ENCODE results near the gene KRT13.

The KRT13 gene

DNA sequence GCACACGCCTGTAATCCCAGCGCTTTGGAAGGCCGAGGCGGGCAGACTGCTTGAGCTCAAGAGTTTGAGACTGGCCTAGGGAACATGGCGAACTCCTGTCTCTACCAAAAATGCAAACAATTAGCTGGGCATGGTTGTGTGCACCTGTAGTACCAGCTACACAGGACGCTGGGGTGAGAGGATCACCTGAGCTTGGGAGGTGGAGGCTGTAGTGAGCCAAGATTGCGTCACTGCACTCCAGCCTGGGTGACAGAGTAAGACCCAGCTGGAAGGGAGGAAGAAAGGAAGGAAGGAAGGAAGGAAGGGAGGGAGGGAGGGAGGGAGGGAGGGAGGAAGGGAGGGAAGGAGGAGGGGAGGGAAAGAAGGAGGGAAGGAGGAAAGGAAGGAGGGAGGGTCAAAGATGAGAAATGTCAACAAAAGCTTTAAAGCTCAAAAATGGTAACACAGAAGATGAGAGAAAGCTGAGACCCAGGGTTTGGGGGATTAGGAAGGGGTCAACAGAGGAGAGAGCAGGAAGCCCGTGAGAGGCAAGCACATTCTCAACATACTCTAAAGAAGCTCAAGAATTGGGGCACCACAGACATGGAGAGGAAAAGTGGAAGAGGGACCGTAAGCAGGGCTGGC, 27.6 kb upstream of the KRT13 start:
- DNase-seq (ENCODE audit: low read depth): no peak
- TF ChIP-seq, protein P1, sequence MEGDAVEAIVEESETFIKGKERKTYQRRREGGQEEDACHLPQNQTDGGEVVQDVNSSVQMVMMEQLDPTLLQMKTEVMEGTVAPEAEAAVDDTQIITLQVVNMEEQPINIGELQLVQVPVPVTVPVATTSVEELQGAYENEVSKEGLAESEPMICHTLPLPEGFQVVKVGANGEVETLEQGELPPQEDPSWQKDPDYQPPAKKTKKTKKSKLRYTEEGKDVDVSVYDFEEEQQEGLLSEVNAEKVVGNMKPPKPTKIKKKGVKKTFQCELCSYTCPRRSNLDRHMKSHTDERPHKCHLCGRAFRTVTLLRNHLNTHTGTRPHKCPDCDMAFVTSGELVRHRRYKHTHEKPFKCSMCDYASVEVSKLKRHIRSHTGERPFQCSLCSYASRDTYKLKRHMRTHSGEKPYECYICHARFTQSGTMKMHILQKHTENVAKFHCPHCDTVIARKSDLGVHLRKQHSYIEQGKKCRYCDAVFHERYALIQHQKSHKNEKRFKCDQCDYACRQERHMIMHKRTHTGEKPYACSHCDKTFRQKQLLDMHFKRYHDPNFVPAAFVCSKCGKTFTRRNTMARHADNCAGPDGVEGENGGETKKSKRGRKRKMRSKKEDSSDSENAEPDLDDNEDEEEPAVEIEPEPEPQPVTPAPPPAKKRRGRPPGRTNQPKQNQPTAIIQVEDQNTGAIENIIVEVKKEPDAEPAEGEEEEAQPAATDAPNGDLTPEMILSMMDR (IDR thresholded peaks at IDR 0.05; ENCODE audit: control insufficient read depth, extremely low read depth, insufficient read depth): no peak

GRCh38 chr17:41531993-41532392, 26.6 kb upstream of the KRT13 start:
- DNase-seq (ENCODE audit: low read depth): no peak
- TF ChIP-seq, protein P1 (IDR thresholded peaks at IDR 0.05; ENCODE audit: control insufficient read depth, extremely low read depth, insufficient read depth): no peak

More for the DNA sequence above, 27.6 kb upstream of the KRT13 start:
- H3K4me3 ChIP-seq (ENCODE audit: low read depth, low read length): no peak overlapping the region

GRCh38 chr17:41530062-41531048, 24.9 kb upstream of the KRT13 start:
- no peak overlapping the region for H3K4me3 ChIP-seq (ENCODE audit: low read depth, low read length)
- TF ChIP-seq, protein P1 (IDR thresholded peaks at IDR 0.05; ENCODE audit: control insufficient read depth, extremely low read depth, insufficient read depth): no peak
- no peak for DNase-seq (ENCODE audit: low read depth)

More at GRCh38 chr17:41531993-41532392, 26.6 kb upstream of the KRT13 start:
- no peak overlapping the region for H3K4me3 ChIP-seq (ENCODE audit: low read depth, low read length)

DNA sequence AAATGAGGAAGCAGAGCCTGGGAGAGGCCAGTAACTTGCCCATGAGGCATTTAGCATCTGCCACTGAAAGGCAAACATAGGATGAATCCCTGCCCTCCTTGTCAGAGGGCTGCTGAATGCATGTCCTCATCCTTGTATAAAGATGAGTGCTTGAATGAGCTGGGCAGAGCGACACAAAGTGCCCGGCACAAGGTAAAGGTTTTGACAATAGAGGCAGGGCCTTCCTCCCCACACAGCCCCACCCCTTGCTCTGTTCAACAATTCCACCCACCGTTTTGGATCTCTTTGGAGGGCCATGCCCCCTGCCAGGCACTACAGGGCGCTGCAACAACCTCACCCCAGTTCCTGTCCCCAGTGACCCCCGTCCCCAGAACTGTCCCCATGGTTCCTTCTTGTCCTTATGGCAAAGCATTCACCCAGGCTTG, 24.1 kb upstream of the KRT13 start:
- TF ChIP-seq, protein P1 (IDR thresholded peaks at IDR 0.05; ENCODE audit: control insufficient read depth, extremely low read depth, insufficient read depth): no peak
- H3K4me3 ChIP-seq (ENCODE audit: low read depth, low read length): no peak overlapping the region
- no peak for DNase-seq (ENCODE audit: low read depth)

GRCh38 chr17:41528959-41529353, 23.5 kb upstream of the KRT13 start:
- no peak for DNase-seq (ENCODE audit: low read depth)
- H3K4me3 ChIP-seq (ENCODE audit: low read depth, low read length): no peak overlapping the region
- TF ChIP-seq, protein P1 (IDR thresholded peaks at IDR 0.05; ENCODE audit: control insufficient read depth, extremely low read depth, insufficient read depth): no peak

- no peak overlapping the region for H3K4me3 ChIP-seq (ENCODE audit: low read depth, low read length)
- TF ChIP-seq, protein P1 (IDR thresholded peaks at IDR 0.05; ENCODE audit: control insufficient read depth, extremely low read depth, insufficient read depth): no peak
- no peak for DNase-seq (ENCODE audit: low read depth)
Observed at GRCh38 chr17:41527063-41528023, 21.9 kb upstream of the KRT13 start.
